Measurements from ENCODE around the gene CCDC146.

CCDC146 gene

GRCh38 chr7:77200542-77200941 is 78.1 kb downstream of the CCDC146 start:
- DNase-seq (ENCODE audit: low read depth): no peak
- H3K4me3 ChIP-seq (ENCODE audit: low read length): no peak overlapping the region
- TF ChIP-seq CTCF (IDR thresholded peaks at IDR 0.05; ENCODE audit: insufficient read depth, low read depth, low read length, missing control alignments): no peak

- DNase-seq (ENCODE audit: low read depth): no peak
- H3K4me3 ChIP-seq (ENCODE audit: low read length): no peak overlapping the region
- TF ChIP-seq CTCF (IDR thresholded peaks at IDR 0.05; ENCODE audit: insufficient read depth, low read depth, low read length, missing control alignments): no peak
Observed at GRCh38 chr7:77202481-77202976, 80.1 kb downstream of the CCDC146 start.

- no peak overlapping the region for H3K4me3 ChIP-seq (ENCODE audit: low read length)
- TF ChIP-seq CTCF (IDR thresholded peaks at IDR 0.05; ENCODE audit: insufficient read depth, low read depth, low read length, missing control alignments): no peak
- DNase-seq (ENCODE audit: low read depth): no peak
Observed at GRCh38 chr7:77205706-77206105, 83.3 kb downstream of the CCDC146 start.

GRCh38 chr7:77208416-77208815 is 86.0 kb downstream of the CCDC146 start:
- TF ChIP-seq CTCF (IDR thresholded peaks at IDR 0.05; ENCODE audit: insufficient read depth, low read depth, low read length, missing control alignments): no peak
- no peak for DNase-seq (ENCODE audit: low read depth)
- no peak overlapping the region for H3K4me3 ChIP-seq (ENCODE audit: low read length)

- H3K4me3 ChIP-seq (ENCODE audit: low read length): no peak overlapping the region
- DNase-seq (ENCODE audit: low read depth): no peak
- no peak for TF ChIP-seq CTCF (IDR thresholded peaks at IDR 0.05; ENCODE audit: insufficient read depth, low read depth, low read length, missing control alignments)
Observed at GRCh38 chr7:77209479-77210139, 87.2 kb downstream of the CCDC146 start.

- H3K4me3 ChIP-seq (ENCODE audit: low read length): no peak overlapping the region
- DNase-seq (ENCODE audit: low read depth): no peak
- no peak for TF ChIP-seq CTCF (IDR thresholded peaks at IDR 0.05; ENCODE audit: insufficient read depth, low read depth, low read length, missing control alignments)
Observed at GRCh38 chr7:77216181-77216845, 93.9 kb downstream of the CCDC146 start.

All from epithelial cell of esophagus (primary cell).